ENCODE measurements around the gene STPG4. TPM values are rescaled to one million over a fixed set of nuclear protein-coding genes. Genes with fewer than 3 reads are reported as not detected.

Gene STPG4
- total RNA-seq, 2 experiments from 2014 or later: not detected

GRCh38 chr2:47039489-47039870 is 115.6 kb downstream of the STPG4 start:
- Mint-ChIP-seq H3K4me1 (ENCODE audit: low read depth) (peaks cover 11% of the 10 kb centered on the region), H3K36me3 (peaks cover 14% of the 10 kb centered on the region), H3K27ac (peak overlapping the region; percentile 81), H3K4me3 (no peak overlapping the region), H3K27me3 (no peaks in the 10 kb centered on the region), H3K9me3 (no peaks in the 10 kb centered on the region)
- ChIA-PET CTCF (no interaction called here), POLR2A (no interaction called here)
- intact Hi-C loops (cut with micrococcal nuclease): no loop called here
- DNase-seq: no peak

GRCh38 chr2:47038656-47039488 is 116.2 kb downstream of the STPG4 start:
- Mint-ChIP-seq H3K4me1 (ENCODE audit: low read depth) (peaks cover 11% of the 10 kb centered on the region), H3K4me3 (no peak overlapping the region), H3K27ac (peak overlapping the region; percentile 81), H3K36me3 (peaks cover 8% of the 10 kb centered on the region), H3K27me3 (no peaks in the 10 kb centered on the region), H3K9me3 (no peaks in the 10 kb centered on the region)
- intact Hi-C loops (cut with micrococcal nuclease): no loop called here
- CTCF ChIA-PET: no interaction called here
- POLR2A ChIA-PET: no interaction called here
- DNase-seq: peak; percentile 62

GRCh38 chr2:47037678-47038077 is 117.4 kb downstream of the STPG4 start:
- no peak overlapping the region for H3K4me3 Mint-ChIP-seq
- ChIA-PET POLR2A (no interaction called here), CTCF (interaction anchor here (1.1 kb wide), 1 partner anchor 48 kb away, joined by 3 read pairs; no protein-coding TSS in a partner anchor)
- peaks cover 14% of the 10 kb centered on the region for H3K36me3 Mint-ChIP-seq
- DNase-seq: no peak
- peaks cover 11% of the 10 kb centered on the region for H3K4me1 Mint-ChIP-seq (ENCODE audit: low read depth)
- no peak overlapping the region for H3K27ac Mint-ChIP-seq
- H3K9me3 Mint-ChIP-seq: no peaks in the 10 kb centered on the region
- intact Hi-C loops (cut with micrococcal nuclease): no loop called here
- H3K27me3 Mint-ChIP-seq: no peaks in the 10 kb centered on the region

Other genes starting within 250 kb of the STPG4 start
- 10 to 100 TPM; 31.4 to 36.5 TPM for gene MCFD2, start 239.5 kb downstream of the STPG4 start, total RNA-seq
- gene TTC7A, start 214.1 kb downstream of the STPG4 start, total RNA-seq: 10 to 100 TPM; 60.7 to 62.7 TPM
- gene CALM2, start 21.2 kb upstream of the STPG4 start, total RNA-seq: 100 to 1,000 TPM; 479 TPM
- under 1 TPM; 0.57 to 0.63 TPM for gene EPCAM, start 214.0 kb upstream of the STPG4 start, total RNA-seq
- 10 to 100 TPM; 57.0 to 59.1 TPM for gene MSH2, start 247.8 kb upstream of the STPG4 start, total RNA-seq

All from activated CD4-positive, alpha-beta memory T cell treated with anti-CD3 and anti-CD28 coated beads for 36 hours (primary cell).